Left lung (tissue), 10 donors: ENCODE measurements around the gene SYT9. TPM values are rescaled to one million over a fixed set of nuclear protein-coding genes. Genes with fewer than 3 reads are reported as not detected.

Experiments used
- ATAC-seq: fragments of 200-7000 bp; cut with Tn5 transposase; one replicate; pipeline ENCODE4 v1.9.1; 2020; ENCODE audit warnings: moderate library complexity
- DNase-seq, 4 donors: peaks; one replicate each; pipeline ENCODE4 v3.0.0-alpha.2; 2013 to 2020
- H3K27ac ChIP-seq, 2 donors: fragments of 200-600 bp; sonication (generic) in 1 of 2; one replicate each; pipeline versions ENCODE4 v1.5.0 to v1.8.0; 2020 to 2021
- H3K27me3 ChIP-seq, 2 donors: fragments of 200-600 bp; sonication (generic) in 1 of 2; one replicate each; pipeline versions ENCODE4 v1.5.0 to v1.8.0; 2020 to 2021
- H3K36me3 ChIP-seq, 2 donors: fragments of 200-600 bp; sonication (generic) in 1 of 2; one replicate each; pipeline versions ENCODE4 v1.5.0 to v1.8.0; 2020 to 2021
- H3K4me1 ChIP-seq, 2 donors: fragments of 200-600 bp; one replicate each; pipeline ENCODE4 v1.8.0; 2021
- H3K4me3 ChIP-seq, 2 donors: fragments of 200-600 bp; sonication (generic) in 1 of 2; one replicate each; pipeline versions ENCODE4 v1.5.0 to v1.8.0; 2020 to 2021; ENCODE audit warnings: mild to moderate bottlenecking in 1 of 2
- H3K9me3 ChIP-seq, 2 donors: fragments of 200-600 bp; sonication (generic) in 1 of 2; one replicate each; pipeline versions ENCODE4 v1.5.0 to v1.8.0; 2020 to 2021
- intact Hi-C, 2 donors: fragments of 100-400 bp; cut with DNase I; formaldehyde crosslinking; loops; one replicate each; pipeline versions ENCODE4 v1.11.2 to v1.14.2; 2022
- polyA plus RNA-seq, 6 donors: library from polyadenylated mRNA; unstranded; fragments of 120-200 nt; gene quantifications; one replicate each; pipeline ENCODE4 v1.2.1, GENCODE V29; 2013; ENCODE audit not compliant: insufficient read length in 6 of 6
- total RNA-seq, 2 donors: library from RNA; stranded (reverse); fragmentation: NEBNext Ultra II Directional; extraction: Animal tissue kit (Norgen Biotek cat#: 25700); gene quantifications; one replicate each; pipeline ENCODE4 v1.2.1, GENCODE V29; 2021
- TF ChIP-seq, protein P1 (sequence below), 2 donors: fragments of 200-600 bp; sonication (generic) in 1 of 2; IDR thresholded peaks; one replicate each; pipeline versions ENCODE4 v1.5.0 to v1.8.0; 2021; ENCODE audit warnings: antibody characterized with exemption in 2 of 2
- donor health status: DM: no; HTN: yes; CAD: no.
- donor health status: DM: no; HTN: no; CAD: no.

The SYT9 gene
- total and polyA plus RNA-seq, 8 donors, result 0.10 to 0.20 (median 0.11) TPM; not detected in 1

DNA sequence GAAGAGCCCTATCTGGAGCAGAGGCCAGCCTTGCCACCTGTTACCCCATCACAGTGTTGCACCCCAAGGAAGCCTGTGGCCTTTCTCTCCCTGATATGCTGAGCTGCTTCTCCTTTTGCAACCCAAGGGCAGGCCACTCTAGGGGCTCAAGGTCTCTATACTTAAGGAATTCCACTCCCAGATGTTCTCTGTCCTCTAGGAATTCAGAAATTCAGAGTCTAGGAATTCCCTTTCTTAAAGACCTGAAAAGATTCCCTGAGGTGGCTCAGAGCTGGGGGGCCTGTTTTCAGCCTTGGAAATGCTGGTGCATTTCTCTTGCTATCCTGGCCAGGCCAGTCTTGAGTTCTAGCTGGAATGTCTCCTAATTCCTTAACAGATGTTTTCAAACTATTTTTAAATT is 165.6 kb downstream of the SYT9 start:
- ATAC-seq (no peak), DNase-seq (no peak)
- peaks cover 0 to 16% of the 10 kb centered on the region in 2 donors for H3K27me3 ChIP-seq
- H3K27ac ChIP-seq, result no peak overlapping the region
- H3K36me3 ChIP-seq, result no peaks in the 10 kb centered on the region
- intact Hi-C loops, result no loop called here
- H3K4me3 ChIP-seq, result no peak overlapping the region
- H3K9me3 ChIP-seq, result no peaks in the 10 kb centered on the region
- H3K4me1 ChIP-seq, result no peaks in the 10 kb centered on the region
- TF ChIP-seq, protein P1, sequence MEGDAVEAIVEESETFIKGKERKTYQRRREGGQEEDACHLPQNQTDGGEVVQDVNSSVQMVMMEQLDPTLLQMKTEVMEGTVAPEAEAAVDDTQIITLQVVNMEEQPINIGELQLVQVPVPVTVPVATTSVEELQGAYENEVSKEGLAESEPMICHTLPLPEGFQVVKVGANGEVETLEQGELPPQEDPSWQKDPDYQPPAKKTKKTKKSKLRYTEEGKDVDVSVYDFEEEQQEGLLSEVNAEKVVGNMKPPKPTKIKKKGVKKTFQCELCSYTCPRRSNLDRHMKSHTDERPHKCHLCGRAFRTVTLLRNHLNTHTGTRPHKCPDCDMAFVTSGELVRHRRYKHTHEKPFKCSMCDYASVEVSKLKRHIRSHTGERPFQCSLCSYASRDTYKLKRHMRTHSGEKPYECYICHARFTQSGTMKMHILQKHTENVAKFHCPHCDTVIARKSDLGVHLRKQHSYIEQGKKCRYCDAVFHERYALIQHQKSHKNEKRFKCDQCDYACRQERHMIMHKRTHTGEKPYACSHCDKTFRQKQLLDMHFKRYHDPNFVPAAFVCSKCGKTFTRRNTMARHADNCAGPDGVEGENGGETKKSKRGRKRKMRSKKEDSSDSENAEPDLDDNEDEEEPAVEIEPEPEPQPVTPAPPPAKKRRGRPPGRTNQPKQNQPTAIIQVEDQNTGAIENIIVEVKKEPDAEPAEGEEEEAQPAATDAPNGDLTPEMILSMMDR (IDR thresholded peaks at IDR 0.05), result no peak

DNA sequence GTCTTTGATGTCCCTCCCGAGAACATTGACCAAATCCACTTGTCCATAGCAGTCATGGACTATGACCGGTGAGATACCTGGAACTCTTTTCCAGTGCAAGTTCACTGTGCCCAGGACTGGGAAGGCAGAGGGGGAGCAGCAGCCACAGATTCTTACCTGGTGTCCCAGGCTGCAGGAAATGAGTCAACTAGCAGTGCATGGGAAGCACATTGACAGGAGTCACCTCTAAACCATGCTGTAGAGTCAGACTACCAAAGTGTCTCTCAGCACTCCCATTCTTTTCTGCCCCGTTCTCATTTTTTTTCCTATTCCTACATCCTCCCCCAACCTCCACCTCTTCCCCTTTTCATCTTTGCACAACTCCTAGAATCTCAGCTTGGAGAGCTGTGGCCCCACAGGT is 166.4 kb downstream of the SYT9 start:
- no peak for ATAC-seq
- TF ChIP-seq, protein P1 (IDR thresholded peaks at IDR 0.05), result no peak

DNA sequence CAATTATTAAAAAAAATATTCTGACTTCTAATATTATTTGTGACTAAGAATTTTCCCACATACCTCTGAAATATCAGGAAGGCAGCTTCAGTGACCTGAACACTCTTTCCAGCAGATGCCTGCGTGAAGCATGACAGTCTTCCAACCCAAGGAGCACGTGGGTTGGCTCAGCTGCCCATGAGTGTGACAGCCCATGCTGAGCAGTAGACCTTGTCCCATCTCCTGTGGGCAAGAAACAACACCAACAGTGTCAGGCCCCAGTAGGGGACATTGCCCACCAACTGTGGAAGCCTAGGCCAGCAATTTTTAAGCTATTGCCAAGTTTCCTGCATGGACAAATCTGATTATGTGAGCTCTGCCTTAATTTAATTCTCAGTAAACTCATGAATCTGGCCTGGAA is 167.2 kb downstream of the SYT9 start:
- ATAC-seq (no peak), DNase-seq (no peak)
- intact Hi-C loops, result no loop called here
- no peaks in the 10 kb centered on the region for H3K36me3 ChIP-seq
- no peaks in the 10 kb centered on the region for H3K4me1 ChIP-seq
- peaks cover 0 to 16% of the 10 kb centered on the region in 2 donors for H3K27me3 ChIP-seq
- H3K4me3 ChIP-seq, result no peak overlapping the region
- TF ChIP-seq, protein P1 (IDR thresholded peaks at IDR 0.05), result no peak
- H3K9me3 ChIP-seq, result no peaks in the 10 kb centered on the region
- H3K27ac ChIP-seq, result no peak overlapping the region

More for the DNA sequence above, 166.4 kb downstream of the SYT9 start:
- H3K36me3 ChIP-seq, result no peaks in the 10 kb centered on the region
- H3K4me1 ChIP-seq, result no peaks in the 10 kb centered on the region
- no peak for DNase-seq
- intact Hi-C loops, result no loop called here
- no peaks in the 10 kb centered on the region for H3K9me3 ChIP-seq
- H3K27ac ChIP-seq, result no peak overlapping the region
- H3K4me3 ChIP-seq, result no peak overlapping the region
- peaks cover 0 to 16% of the 10 kb centered on the region in 2 donors for H3K27me3 ChIP-seq

DNA sequence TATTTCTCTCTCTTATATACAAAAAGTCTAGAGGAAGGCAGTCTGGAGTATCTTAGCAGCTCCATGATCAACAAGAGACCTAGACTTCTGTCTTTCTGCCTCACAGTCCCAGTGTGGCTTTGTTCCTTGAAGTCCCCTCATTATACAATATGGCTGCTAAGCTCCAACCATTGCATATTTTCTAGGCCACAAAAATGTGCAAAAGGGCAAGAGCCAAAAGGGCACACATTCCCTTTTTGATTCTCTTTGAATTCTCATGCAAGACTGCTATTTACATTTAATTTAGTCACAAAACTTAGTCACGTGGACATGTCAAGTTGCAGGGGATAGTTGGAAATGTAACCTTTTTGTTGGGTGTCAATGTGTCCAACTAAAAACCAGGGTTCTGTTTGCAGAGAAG is 169.4 kb downstream of the SYT9 start:
- Histone ChIP-seq H3K9me3 (no peaks in the 10 kb centered on the region), H3K4me3 (no peak overlapping the region), H3K36me3 (no peaks in the 10 kb centered on the region), H3K4me1 (no peaks in the 10 kb centered on the region), H3K27me3 (peaks cover 0 to 9% of the 10 kb centered on the region in 2 donors), H3K27ac (no peak overlapping the region)
- intact Hi-C loops, result no loop called here
- TF ChIP-seq, protein P1 (IDR thresholded peaks at IDR 0.05), result no peak
- ATAC-seq (no peak), DNase-seq (no peak)

DNA sequence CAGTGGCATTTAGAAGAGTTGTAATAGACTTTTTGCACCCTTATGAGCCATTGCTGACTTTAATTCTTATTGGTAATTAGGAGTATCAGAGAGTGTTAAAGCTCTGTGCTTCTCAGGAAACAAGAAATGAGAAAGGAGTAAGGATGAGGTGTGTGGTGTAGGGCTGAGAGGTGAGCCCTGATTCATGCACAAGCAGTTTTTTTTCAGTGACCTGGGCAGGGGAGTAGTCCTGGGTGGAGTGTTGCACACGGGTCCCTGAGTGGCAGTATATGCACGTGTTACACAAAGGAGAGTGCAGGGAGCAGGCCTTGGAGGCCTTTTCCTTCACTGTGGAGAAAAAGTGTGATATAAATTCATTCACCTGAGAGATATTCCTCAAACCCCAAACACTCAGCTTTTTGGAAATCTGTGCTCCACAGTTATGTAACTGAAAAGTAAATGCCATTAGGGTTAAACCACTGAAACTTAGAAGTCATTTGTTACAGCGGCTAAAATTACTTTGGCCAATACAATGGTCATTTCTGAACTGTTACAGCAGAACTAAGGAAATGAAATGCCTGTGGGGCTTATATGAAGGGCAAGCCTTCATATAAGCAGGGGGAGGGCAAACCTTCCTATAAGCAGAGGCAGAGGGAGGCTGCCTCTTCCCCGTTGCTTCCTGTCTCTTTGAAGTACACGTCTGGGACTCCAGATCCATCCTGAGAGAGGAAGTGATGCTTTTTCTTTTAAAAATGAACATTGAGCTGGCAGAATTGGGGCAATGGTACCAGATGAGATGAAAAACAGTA is 171.0 kb downstream of the SYT9 start:
- Histone ChIP-seq H3K4me1 (no peaks in the 10 kb centered on the region), H3K27me3 (peaks cover 0 to 4% of the 10 kb centered on the region in 2 donors), H3K9me3 (no peaks in the 10 kb centered on the region), H3K36me3 (no peaks in the 10 kb centered on the region), H3K27ac (no peak overlapping the region), H3K4me3 (no peak overlapping the region)
- ATAC-seq (no peak), DNase-seq (no peak)
- intact Hi-C loops, result no loop called here
- TF ChIP-seq, protein P1 (IDR thresholded peaks at IDR 0.05), result no peak
